Retinal pigment epithelial cell (primary cell): ENCODE results near the gene DENND4A.

ENCODE experiments used
- DNase-seq: peaks from one replicate; pipeline ENCODE4 v3.0.0-alpha.2; 2010; ENCODE audit warnings: low read depth
- H3K4me3 ChIP-seq: 2 replicates; pipeline ENCODE4 v1.5.1; 2011; ENCODE audit warnings: mild to moderate bottlenecking, low read length, control low read depth, moderate library complexity
- TF ChIP-seq, protein P1 (sequence below): conservative IDR thresholded peaks from 2 replicates; pipeline ENCODE4 v1.5.1; 2011; ENCODE audit warnings: low read depth, low read length, control low read depth, inconsistent platforms

The DENND4A gene

DNA sequence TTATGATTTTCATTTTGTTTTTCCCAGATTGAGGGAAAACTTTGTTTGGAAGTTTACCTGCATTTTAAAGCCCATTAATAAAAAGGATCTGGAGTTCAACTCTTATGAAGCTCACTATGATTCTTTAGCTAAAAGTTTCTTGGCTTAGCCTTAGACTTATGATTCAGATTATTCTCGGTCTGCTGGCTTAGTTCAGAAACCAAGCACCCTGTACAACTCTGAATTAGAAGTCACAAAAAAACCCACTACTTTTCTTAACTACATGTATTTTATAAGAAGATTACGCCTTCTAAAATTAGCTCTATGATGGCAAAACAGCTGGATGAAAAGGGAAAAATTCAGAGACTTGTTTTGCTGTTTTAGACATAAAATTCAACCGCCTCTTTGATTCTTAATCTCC, 14.3 kb upstream of the DENND4A start:
- TF ChIP-seq, protein P1, sequence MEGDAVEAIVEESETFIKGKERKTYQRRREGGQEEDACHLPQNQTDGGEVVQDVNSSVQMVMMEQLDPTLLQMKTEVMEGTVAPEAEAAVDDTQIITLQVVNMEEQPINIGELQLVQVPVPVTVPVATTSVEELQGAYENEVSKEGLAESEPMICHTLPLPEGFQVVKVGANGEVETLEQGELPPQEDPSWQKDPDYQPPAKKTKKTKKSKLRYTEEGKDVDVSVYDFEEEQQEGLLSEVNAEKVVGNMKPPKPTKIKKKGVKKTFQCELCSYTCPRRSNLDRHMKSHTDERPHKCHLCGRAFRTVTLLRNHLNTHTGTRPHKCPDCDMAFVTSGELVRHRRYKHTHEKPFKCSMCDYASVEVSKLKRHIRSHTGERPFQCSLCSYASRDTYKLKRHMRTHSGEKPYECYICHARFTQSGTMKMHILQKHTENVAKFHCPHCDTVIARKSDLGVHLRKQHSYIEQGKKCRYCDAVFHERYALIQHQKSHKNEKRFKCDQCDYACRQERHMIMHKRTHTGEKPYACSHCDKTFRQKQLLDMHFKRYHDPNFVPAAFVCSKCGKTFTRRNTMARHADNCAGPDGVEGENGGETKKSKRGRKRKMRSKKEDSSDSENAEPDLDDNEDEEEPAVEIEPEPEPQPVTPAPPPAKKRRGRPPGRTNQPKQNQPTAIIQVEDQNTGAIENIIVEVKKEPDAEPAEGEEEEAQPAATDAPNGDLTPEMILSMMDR = no peak
- no peak overlapping the region for H3K4me3 ChIP-seq
- DNase-seq = peak; percentile 80

DNA sequence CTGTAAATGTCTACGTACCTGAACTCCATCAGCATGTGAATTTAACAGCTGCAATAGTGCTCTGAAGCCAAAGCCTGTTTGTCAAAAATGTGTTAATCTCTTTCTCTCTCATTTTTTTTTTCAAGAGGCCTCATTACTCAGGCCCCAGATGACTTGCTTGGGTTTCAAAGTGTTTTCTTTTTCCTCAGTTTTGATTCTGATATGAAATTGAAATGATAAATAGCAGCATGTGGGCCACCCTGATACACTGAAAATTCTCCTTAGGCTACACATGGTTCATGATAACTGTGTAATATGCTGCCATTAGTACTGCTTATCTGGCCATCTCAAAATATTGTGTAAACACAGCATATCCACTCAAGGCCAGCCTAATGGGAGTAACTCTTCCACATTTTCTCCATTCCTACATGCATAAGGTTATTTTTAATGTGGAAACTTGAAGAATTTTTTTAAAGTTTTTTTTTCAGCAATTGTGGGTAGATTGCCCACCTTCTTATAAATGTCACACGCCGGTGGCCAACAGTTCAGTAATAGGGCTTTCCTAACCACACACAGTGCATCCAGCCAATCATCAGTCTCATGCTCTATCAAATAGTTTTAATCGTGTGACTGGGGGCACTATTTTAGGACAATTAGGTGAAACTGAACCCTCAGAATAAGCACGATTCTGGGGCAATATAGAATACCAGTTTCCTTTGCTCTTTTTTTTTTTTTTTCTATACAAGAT, 13.1 kb upstream of the DENND4A start:
- no peak for DNase-seq
- H3K4me3 ChIP-seq = no peak overlapping the region

DNA sequence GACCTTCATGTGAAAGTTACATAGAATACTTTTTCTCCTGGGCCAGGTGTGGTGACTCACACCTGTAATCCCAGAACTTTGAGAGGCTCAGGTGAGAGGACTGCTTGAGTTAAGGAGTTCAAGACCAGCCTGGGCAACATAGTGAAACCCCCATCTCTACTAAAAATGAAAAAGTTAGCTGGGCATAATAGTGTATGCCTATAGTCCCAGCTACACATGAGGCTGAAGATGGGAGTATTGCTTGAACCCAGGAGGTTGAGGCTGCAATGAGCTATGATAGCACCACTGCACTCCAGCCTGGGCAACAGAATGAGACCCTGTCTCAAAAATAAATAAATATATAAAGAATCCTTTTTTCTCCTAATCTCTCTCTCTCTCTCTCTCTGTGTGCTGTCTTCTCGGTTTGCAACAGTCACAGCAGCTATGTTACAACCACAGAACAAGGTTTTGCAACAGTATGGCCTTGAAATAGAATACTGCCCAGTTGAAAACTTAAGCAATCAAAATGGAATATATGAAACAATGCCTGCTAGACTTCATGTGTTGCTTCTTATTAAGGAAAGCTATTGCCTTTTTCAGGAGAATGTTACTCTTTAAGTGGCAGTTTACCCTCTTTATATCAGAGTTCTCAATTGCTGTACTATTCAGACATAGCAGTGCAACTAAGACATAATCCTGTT, 12.3 kb upstream of the DENND4A start:
- no peak for DNase-seq
- TF ChIP-seq, protein P1 = no peak

More for the DNA sequence above, 13.1 kb upstream of the DENND4A start:
- TF ChIP-seq, protein P1 = no peak

DNA sequence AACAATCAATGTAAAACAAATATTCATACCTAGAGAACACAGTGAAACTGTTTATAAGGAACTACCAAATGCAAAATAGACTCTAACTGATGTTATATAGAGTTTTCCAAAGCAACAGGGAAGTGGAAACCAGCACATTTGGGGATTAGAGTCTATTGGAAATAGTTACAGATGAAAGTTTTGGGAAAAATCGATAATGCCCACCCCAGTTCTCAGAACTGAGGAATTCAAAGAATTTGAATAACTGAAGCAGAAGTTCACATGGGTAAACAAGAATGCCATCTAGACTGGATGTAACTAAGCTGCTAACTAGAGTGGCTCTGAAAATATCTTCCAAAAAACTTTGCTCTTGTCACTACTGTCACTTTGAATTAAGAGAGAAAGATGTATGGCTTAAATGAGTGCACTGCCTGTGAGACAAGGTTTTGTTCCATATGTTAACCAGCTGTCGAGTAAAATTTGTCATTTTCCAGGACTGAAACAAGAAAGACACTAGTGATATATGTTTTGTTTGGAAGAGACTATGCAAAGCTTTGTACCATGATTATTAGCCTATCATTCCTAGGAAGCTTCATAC, 9.2 kb upstream of the DENND4A start:
- H3K4me3 ChIP-seq = no peak overlapping the region
- DNase-seq = no peak
- TF ChIP-seq, protein P1 = no peak

More for the DNA sequence above, 12.3 kb upstream of the DENND4A start:
- no peak overlapping the region for H3K4me3 ChIP-seq

DNA sequence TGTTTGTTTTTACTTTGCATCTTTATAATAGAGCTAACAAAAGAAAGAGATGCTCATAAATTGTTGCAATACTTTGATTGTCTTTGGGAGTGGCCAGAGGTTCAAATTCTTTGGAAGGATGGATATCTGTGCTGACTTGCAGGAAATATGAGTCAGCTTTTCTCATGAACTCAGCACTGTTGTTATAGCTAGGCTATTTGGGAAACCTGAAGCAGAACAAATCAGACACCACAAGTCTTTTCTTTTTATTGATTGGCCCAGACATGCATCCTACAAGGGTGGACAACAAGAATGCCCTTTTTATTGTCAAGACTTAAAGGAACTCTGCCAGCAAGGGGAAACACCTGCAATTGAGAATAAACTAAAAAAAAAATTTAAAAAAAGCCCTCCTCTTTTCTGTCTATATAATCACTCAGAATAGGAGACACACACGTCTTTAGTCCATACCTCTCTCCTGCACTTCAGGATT, 4.6 kb upstream of the DENND4A start:
- TF ChIP-seq, protein P1 = no peak
- no peak overlapping the region for H3K4me3 ChIP-seq
- DNase-seq = no peak

DNA sequence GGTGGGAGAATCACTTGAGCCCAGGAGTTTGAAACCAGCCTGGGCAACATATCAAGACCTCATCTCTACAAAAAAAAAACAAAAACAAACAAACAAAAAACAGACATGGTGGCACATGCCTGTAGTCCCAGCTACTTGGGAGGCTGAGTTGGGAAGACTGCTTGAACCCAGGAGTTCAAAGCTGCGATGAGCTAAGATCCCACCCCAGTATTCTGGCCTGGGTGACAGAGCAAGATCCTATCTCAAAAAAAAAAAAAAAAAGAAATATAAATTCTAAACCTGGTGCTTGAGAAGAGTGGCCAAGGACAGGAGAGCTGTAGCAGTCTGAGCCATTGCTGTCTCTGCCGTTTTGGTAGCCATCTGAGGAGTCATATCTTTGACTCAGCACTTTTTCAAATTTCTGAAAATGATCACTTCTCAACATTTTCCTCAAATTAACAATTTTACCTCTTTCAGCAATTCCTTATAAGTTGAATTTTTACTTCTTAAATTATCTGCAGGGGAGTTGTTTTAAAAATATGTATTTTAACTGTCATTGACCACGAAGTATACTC, 3.6 kb upstream of the DENND4A start:
- TF ChIP-seq, protein P1 = no peak
- no peak overlapping the region for H3K4me3 ChIP-seq
- DNase-seq = no peak
